GM12891 (cell line): ENCODE data around the gene ZNF254.
A peak's percentile ranks its signal among the peaks of the same experiment; 100 is the strongest.
"Not testable (repeated sequence)": the region's sequence is repeated elsewhere in the genome, so short reads cannot be mapped to it uniquely, and the experiment has no call there.

Experiments used
- DNase-seq: peaks from one replicate; pipeline ENCODE4 v3.0.0; 2011; ENCODE audit warnings: low spot score; ENCODE audit not compliant: insufficient read length
- FAIRE-seq: peaks from 2 replicates; lab custom pipeline; 2011; peaks lifted over from hg19 to GRCh38; lab: Jason Lieb, UNC
- PAX5 ChIP-seq: IDR thresholded peaks from 2 replicates; pipeline ENCODE4 v1.6.1; 2011; ENCODE audit warnings: low read length, moderate library complexity, mild to moderate bottlenecking; ENCODE audit not compliant: insufficient read depth, severe bottlenecking
- POLR2A ChIP-seq: IDR thresholded peaks from 2 replicates; pipeline ENCODE4 v1.6.1; 2011; ENCODE audit warnings: low read depth, low read length, control low read depth
- POLR2AphosphoS5 ChIP-seq: IDR thresholded peaks from 2 replicates; pipeline ENCODE4 v1.6.1; 2011; ENCODE audit warnings: low read depth, low read length, control low read depth
- POU2F2 ChIP-seq: IDR thresholded peaks from 2 replicates; pipeline ENCODE4 v1.6.1; 2011; ENCODE audit warnings: low read depth, mild to moderate bottlenecking, control low read depth, low read length, moderate library complexity
- SPI1 ChIP-seq: IDR thresholded peaks from 2 replicates; pipeline ENCODE4 v1.6.1; 2011; ENCODE audit warnings: low read depth, low read length, control low read depth
- TAF1 ChIP-seq: IDR thresholded peaks from 2 replicates; pipeline ENCODE4 v1.6.1; 2011; ENCODE audit warnings: low read depth, low read length, control low read depth

The ZNF254 gene

DNA sequence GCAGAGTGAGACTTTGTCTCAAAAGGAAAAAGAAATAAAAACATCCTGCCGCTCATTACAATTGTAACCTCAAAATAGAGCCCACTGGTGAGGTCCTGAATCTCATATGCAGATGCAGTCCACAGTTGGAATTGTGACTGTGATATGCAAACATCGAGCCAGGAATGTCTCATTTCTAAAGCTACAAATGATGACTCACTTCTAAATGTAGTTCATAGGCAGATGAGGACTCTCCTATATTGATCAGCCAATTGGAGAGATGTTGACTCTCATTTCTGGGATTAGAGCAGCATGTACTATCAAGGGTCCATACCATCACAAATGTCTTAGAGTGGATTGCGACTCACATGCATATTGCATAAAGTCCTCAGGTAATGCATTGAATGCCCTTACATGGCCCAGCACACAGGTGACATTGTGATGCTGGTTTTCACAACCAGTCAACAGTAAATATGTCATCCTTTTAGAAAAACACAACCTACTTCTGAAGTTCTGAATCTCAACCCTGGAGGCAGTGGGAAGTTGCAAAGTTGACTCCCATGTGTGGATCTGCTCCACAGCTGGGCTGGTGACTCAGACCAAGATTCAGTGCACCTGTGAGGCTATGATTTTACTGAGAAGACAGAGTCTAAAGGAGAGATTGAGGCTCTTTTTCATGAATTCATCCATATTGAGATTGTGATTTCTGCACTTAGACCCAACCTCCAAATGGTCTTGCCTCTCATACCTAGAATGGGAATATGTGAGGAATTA is 16.9 kb upstream of the ZNF254 start:
- 0 out of 2 replicates have a peak, but pooled peaks have one; percentile 17 for TF ChIP-seq POU2F2
- TF ChIP-seq SPI1 = no peak
- no peak for FAIRE-seq
- DNase-seq = no peak

- no peak for DNase-seq
- TF ChIP-seq POU2F2 (no peak), POLR2AphosphoS5 (no peak), TAF1 (no peak), SPI1 (no peak), POLR2A (no peak), PAX5 (no peak)
- no peak for FAIRE-seq
Observed at GRCh38 chr19:24071078-24071477, 15.9 kb upstream of the ZNF254 start.

GRCh38 chr19:24072720-24073119 is 14.3 kb upstream of the ZNF254 start:
- TF ChIP-seq SPI1 (no peak), POLR2AphosphoS5 (no peak), TAF1 (no peak), POLR2A (no peak), PAX5 (no peak), POU2F2 (no peak)
- FAIRE-seq (no peak), DNase-seq (no peak)

GRCh38 chr19:24073807-24074206 is 13.2 kb upstream of the ZNF254 start:
- FAIRE-seq (no peak), DNase-seq (no peak)
- no peak for TF ChIP-seq TAF1
- no peak for TF ChIP-seq POLR2A
- TF ChIP-seq POLR2AphosphoS5 = no peak
- no peak for TF ChIP-seq PAX5
- TF ChIP-seq POU2F2 = no peak
- no peak for TF ChIP-seq SPI1

DNA sequence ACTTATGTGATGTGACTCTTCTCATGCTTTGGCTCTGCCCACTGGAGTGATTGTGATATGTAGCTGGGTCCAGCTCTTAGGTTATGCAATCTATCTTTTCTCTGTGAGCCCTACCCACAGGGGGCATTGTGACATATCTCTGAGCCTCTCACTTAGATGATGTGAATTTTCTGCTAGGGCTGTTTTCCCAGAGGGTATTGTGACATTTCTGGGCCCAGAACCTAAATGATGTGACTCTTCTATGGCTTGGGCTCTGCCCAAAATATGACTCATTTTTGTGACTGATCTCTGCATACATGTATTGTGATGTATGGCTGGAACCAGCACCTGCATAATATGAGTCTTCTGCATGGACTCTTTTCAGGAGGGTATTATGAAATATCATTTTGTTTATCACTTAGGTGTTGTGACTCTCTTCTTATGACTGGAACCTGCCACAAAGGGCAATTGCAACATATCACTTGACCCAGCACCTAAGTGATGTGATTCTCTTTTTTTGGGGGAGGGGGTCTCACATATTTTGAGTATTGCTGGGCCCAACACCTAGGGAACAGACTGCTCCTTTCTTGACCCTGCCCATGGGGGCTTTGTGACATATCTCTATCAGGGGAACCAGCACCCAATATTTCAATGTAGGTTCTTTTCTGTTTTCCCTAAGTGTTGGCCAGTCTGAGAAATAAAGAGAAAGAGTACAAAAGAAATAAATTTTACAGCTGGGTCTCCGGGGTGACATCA is 12.1 kb upstream of the ZNF254 start:
- no peak for FAIRE-seq
- TF ChIP-seq POU2F2 (no peak), POLR2AphosphoS5 (no peak), PAX5 (no peak), SPI1 (no peak), POLR2A (no peak), TAF1 (no peak)
- no peak for DNase-seq

DNA sequence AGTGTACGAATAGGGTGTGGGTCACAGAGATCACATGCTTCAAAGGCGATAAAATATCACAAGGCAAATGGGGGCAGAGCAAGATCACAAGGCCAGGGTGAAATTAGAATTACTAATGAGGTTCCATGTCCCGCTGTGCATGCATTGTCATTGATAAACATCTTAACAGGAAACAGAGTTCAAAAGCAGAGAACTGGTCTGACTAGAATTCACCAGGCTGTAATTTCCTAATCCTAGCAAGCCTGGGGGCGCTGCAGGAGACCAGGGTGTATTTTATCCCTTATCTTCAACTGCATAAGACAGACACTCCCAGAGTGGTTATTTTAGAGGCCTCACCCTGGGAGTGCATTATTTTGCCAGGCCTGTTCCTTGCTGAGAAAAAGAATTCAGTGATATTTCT is 11.5 kb upstream of the ZNF254 start:
- not testable (repeated sequence) for FAIRE-seq, DNase-seq

DNA sequence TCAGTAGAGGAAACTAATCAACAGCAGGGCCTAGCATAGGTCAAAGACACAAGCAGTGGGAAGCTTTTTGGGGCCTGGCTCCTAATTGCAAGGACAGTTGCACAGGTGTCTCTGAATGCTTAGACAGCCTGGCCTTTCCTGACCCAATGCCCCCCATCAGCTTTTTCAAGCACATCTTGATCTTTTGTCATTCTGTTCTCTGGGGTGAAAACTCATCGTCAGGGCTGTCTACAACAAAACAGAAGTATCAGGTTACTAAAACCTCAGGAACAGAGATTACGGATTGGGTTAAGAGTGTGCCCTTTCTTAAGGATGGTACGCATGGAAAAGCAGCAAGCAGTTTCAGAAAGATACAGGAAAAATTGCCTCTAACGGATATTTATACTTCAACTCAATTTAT is 8.3 kb upstream of the ZNF254 start:
- FAIRE-seq = no peak
- DNase-seq = no peak
- TF ChIP-seq PAX5 (no peak), TAF1 (no peak), POLR2A (no peak), POU2F2 (no peak), SPI1 (no peak), POLR2AphosphoS5 (no peak)

GRCh38 chr19:24081056-24081455 is 5.9 kb upstream of the ZNF254 start:
- no peak for DNase-seq
- TF ChIP-seq PAX5 (no peak), TAF1 (no peak), POLR2A (no peak), POU2F2 (no peak), SPI1 (no peak), POLR2AphosphoS5 (no peak)
- FAIRE-seq = no peak

GRCh38 chr19:24098359-24098758 is 11.4 kb downstream of the ZNF254 start:
- no peak for FAIRE-seq
- TF ChIP-seq TAF1 (no peak), PAX5 (no peak), POLR2A (no peak), SPI1 (no peak), POU2F2 (no peak), POLR2AphosphoS5 (no peak)
- DNase-seq = no peak

- TF ChIP-seq POLR2AphosphoS5 (no peak), POLR2A (no peak), POU2F2 (no peak), SPI1 (no peak), TAF1 (no peak), PAX5 (no peak)
Observed at GRCh38 chr19:24099829-24100228, 12.8 kb downstream of the ZNF254 start.

GRCh38 chr19:24100597-24100996 is 13.6 kb downstream of the ZNF254 start:
- not testable (repeated sequence) for DNase-seq, FAIRE-seq

More at GRCh38 chr19:24099829-24100228, 12.8 kb downstream of the ZNF254 start:
- FAIRE-seq (no peak), DNase-seq (no peak)
